KBM-7 (cell line): ENCODE measurements around the gene ZNF774.
"Not testable (repeated sequence)": the region's sequence is repeated elsewhere in the genome, so short reads cannot be mapped to it uniquely, and the experiment has no call there.

Source experiments
- DNase-seq: peaks from one replicate; pipeline ENCODE4 v3.0.0-alpha.2; 2015
- in situ Hi-C: fragments of 300-500 bp; cut with MboI; formaldehyde crosslinking; loops from 2 replicates; pipeline ENCODE4 v1.14.3; 2020; ENCODE audit warnings: low sequenced_read_pairs, low pct_unique_long_range_greater_than_20kb, mixed read lengths

Gene ZNF774

DNA sequence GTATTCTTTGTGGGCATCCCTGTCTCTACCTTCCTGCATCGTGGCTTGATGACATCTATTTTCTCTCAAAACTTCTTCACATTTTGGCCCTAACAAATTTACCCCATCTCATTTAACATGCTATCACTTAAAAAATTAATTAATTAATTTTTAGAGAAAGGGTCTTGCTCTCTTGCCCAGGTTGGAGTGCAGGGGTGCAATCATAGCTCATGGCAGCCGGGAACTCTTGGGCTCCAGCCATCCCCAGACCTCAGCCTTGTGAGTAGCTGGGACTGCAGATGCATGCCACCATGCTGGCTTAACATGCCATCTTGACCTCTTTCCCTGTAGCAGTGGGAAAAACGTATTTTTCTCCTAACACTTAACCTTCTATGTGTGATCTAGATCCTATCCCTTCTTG is 56.6 kb downstream of the ZNF774 start:
- no peak for DNase-seq
- in situ Hi-C loops = no loop called here

GRCh38 chr15:90409587-90409986 is 57.5 kb downstream of the ZNF774 start:
- in situ Hi-C loops, DNase-seq: not testable (repeated sequence)

GRCh38 chr15:90410316-90410715 is 58.2 kb downstream of the ZNF774 start:
- DNase-seq, in situ Hi-C loops: not testable (repeated sequence)

- in situ Hi-C loops = no loop called here
These were observed 59.1 kb downstream of the ZNF774 start for GRCh38 chr15:90411176-90411575.

More at GRCh38 chr15:90411176-90411575, 59.1 kb downstream of the ZNF774 start:
- DNase-seq = no peak
